Measurements from ENCODE around the gene ZNF784. TPM values are rescaled to one million over a fixed set of nuclear protein-coding genes. Genes with fewer than 3 reads are reported as not detected.

Gene ZNF784
- total and polyA plus RNA-seq, 2 of the 13 experiments (the other 11 are each of a cell fraction or from before 2014, with no cell fraction given): 4.1 to 4.2 TPM

GRCh38 chr19:55606817-55607216 is 17.5 kb downstream of the ZNF784 start (continued):
- TF ChIP-seq KLF6 (CRISPR knock-in tag; IDR thresholded peaks at IDR 0.05): no peak
- TF ChIP-seq PCBP2 (optimal IDR thresholded peaks at IDR 0.05; ENCODE audit: low read depth, low read length, poor library complexity, severe bottlenecking): no peak
- TF ChIP-seq ZNF207 (IDR thresholded peaks at IDR 0.05; ENCODE audit: borderline replicate concordance): no peak

DNA sequence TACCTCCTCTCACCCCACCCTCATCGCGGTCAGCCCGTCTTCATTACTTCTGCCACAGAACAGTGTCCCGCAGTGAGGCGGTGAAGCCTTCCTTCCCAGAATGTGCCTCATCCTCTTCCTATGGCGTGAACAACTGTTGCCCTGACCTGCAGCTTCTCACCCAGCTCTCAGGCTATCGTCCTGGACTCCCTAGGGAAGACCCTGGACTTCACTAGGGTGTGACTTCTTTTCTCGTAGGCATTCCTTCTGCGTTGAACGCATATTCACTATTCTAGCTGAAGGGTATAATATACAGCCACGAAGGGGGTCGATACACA is 17.9 kb downstream of the ZNF784 start:
- BruUV-seq (replicated peaks): no TSS peak
- intact Hi-C loops (cut with micrococcal nuclease; ENCODE audit: unreplicated experiment): loop anchor here (1.0 to 10.0 kb wide), 2 partner anchors 52 to 89 kb away; no protein-coding TSS in a partner anchor
- Histone ChIP-seq H3K9me3 (ENCODE audit: low read length) (no peaks in the 10 kb centered on the region), H2AFZ (ENCODE audit: low read length) (no peak overlapping the region), H3K4me1 (ENCODE audit: insufficient read depth, low read length) (peaks cover 42% of the 10 kb centered on the region), H3K27me3 (ENCODE audit: control insufficient read depth in 1 of 2, insufficient read depth in 2 of 2, low read length in 2 of 2) (no peaks in the 10 kb centered on the region; a peak in 1 of 5 replicates), H3K9ac (ENCODE audit: insufficient read depth, low read depth, low read length) (peak overlapping the region; percentile 84), H3K4me2 (ENCODE audit: low read depth, low read length) (peak overlapping the region; percentile 95), H3K4me3 (replicated peaks in 1 of 3; ENCODE audit: insufficient read depth in 1 of 3, low read depth in 2 of 3, low read length in 3 of 3) (peak overlapping the region; percentile 81 to 85 (median 84)), H3K79me2 (ENCODE audit: insufficient read depth, low read length) (peaks cover 15% of the 10 kb centered on the region), H4K20me1 (ENCODE audit: insufficient read depth, low read length) (no peaks in the 10 kb centered on the region), H3K27ac (ENCODE audit: extremely low read length, insufficient read depth, low read length) (peak overlapping the region; percentile 7), H3K36me3 (replicated peaks in 1 of 2; ENCODE audit: control insufficient read depth in 1 of 2, insufficient read depth in 2 of 2, low read length in 2 of 2) (peaks cover 0 to 2% of the 10 kb centered on the region in 2 experiments; a peak in 1 of 5 replicates)
- POLR2A ChIA-PET: interaction anchor here (0.7 to 2.8 kb wide), 12 partner anchors 14 to 347 kb away, joined by 3 to 23 read pairs (median 5); partner anchors contain the start of genes PPP6R1, ZNF628 and ZNF784
- in situ Hi-C loops (cut with HindIII; ENCODE audit: extremely low pct_ligation_motif_present, low pct_unique_long_range_greater_than_20kb): loop anchor here (5.0 kb wide), 1 partner anchor 89 kb away; no protein-coding TSS in a partner anchor
- 27% methylated on average over 12 of the region's 12 CpGs for WGBS (ENCODE audit: low lambda C conversion rate)
- CTCF ChIA-PET (ENCODE audit: low intra/inter-chr PET ratio, low total read pairs): interaction anchor here (3.0 kb wide), 1 partner anchor 90 kb away, joined by 25 read pairs; no protein-coding TSS in a partner anchor
- DNase-seq (ENCODE audit: low spot score) (no peak), ATAC-seq (peak; percentile 6), FAIRE-seq (no peak)
- 0 out of 2 replicates have a peak, but pooled peaks have one; percentile 11 for TF ChIP-seq CBX5 (CRISPR knock-in tag; IDR thresholded peaks at IDR 0.05; ENCODE audit: borderline replicate concordance)
- TF ChIP-seq HCFC1 (IDR thresholded peaks at IDR 0.05; ENCODE audit: low read depth, low read length): no peak
- TF ChIP-seq, protein P1, sequence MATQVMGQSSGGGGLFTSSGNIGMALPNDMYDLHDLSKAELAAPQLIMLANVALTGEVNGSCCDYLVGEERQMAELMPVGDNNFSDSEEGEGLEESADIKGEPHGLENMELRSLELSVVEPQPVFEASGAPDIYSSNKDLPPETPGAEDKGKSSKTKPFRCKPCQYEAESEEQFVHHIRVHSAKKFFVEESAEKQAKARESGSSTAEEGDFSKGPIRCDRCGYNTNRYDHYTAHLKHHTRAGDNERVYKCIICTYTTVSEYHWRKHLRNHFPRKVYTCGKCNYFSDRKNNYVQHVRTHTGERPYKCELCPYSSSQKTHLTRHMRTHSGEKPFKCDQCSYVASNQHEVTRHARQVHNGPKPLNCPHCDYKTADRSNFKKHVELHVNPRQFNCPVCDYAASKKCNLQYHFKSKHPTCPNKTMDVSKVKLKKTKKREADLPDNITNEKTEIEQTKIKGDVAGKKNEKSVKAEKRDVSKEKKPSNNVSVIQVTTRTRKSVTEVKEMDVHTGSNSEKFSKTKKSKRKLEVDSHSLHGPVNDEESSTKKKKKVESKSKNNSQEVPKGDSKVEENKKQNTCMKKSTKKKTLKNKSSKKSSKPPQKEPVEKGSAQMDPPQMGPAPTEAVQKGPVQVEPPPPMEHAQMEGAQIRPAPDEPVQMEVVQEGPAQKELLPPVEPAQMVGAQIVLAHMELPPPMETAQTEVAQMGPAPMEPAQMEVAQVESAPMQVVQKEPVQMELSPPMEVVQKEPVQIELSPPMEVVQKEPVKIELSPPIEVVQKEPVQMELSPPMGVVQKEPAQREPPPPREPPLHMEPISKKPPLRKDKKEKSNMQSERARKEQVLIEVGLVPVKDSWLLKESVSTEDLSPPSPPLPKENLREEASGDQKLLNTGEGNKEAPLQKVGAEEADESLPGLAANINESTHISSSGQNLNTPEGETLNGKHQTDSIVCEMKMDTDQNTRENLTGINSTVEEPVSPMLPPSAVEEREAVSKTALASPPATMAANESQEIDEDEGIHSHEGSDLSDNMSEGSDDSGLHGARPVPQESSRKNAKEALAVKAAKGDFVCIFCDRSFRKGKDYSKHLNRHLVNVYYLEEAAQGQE (IDR thresholded peaks at IDR 0.05; ENCODE audit: borderline replicate concordance in 1 of 2, low read depth in 1 of 2, low read length in 2 of 2): no peak
- TF ChIP-seq ZNF251 (CRISPR knock-in tag; IDR thresholded peaks at IDR 0.05): no peak
- TF ChIP-seq ZNF281 (CRISPR knock-in tag; IDR thresholded peaks at IDR 0.05; ENCODE audit: borderline replicate concordance): no peak
- 0 out of 2 replicates have a peak, but pooled peaks have one; percentile 41 for TF ChIP-seq AKAP8 (CRISPR knock-in tag; IDR thresholded peaks at IDR 0.05)
- no peak for TF ChIP-seq FOXJ3 (CRISPR knock-in tag; IDR thresholded peaks at IDR 0.05; ENCODE audit: borderline replicate concordance)
- no peak for TF ChIP-seq ZNF839 (CRISPR knock-in tag; IDR thresholded peaks at IDR 0.05; ENCODE audit: borderline replicate concordance)
- TF ChIP-seq ATF1 (CRISPR knock-in tag; IDR thresholded peaks at IDR 0.05): no peak
- TF ChIP-seq, protein P2, sequence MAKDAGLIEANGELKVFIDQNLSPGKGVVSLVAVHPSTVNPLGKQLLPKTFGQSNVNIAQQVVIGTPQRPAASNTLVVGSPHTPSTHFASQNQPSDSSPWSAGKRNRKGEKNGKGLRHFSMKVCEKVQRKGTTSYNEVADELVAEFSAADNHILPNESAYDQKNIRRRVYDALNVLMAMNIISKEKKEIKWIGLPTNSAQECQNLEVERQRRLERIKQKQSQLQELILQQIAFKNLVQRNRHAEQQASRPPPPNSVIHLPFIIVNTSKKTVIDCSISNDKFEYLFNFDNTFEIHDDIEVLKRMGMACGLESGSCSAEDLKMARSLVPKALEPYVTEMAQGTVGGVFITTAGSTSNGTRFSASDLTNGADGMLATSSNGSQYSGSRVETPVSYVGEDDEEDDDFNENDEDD (CRISPR knock-in tag; IDR thresholded peaks at IDR 0.05; ENCODE audit: borderline replicate concordance): no peak
- TF ChIP-seq ZNF350 (CRISPR knock-in tag; IDR thresholded peaks at IDR 0.05; ENCODE audit: borderline replicate concordance, low read depth): no peak
- TF ChIP-seq YEATS4 (CRISPR knock-in tag; IDR thresholded peaks at IDR 0.05; ENCODE audit: borderline replicate concordance): no peak

All from HepG2 (cell line).